ENCODE results near the gene KRT15. TPM values are rescaled to one million over a fixed set of nuclear protein-coding genes. Genes with fewer than 3 reads are reported as not detected.

The KRT15 gene
- polyA plus RNA-seq, 1 of the 3 experiments (the other 2 are of a cell fraction), result 16.9 TPM

DNA sequence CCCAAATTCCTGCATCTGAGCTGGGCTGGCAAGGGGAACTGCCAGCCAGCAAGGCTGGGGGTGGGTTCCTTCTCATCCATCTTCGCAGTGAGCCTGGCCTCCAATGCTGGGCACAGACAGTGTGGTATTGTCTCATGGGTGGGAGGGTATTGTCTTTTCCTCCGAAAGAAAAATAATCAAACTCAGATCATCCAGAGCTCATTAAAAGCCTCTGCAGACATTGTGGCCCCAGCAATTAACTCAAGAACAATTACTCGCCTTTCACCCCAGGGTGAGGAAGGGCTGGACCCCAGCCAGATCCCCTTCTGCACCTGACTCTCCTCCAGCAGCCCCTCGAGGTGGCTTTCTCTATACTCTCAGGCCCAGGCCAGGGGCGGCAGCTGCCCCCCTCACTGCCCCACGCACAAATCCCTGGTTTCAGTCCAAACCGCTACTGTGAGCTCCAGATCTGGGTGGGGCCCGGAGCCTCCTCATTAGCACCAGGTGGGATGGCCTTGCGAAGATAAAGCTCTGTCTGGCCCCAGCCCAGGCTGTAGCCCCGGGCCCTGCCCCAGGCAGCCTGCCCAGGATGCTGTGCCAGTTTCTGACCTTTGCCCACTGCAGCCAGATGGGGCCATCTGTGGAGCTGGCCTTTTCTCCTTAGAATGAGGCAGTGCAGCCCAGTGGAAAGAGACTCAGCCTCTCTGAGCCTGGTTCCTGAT lies 2.3 kb upstream of the KRT15 start:
- Histone ChIP-seq H3K9ac (peak overlapping the region; percentile 51; the same call in 1 of the 2 replicates), H3K9me3 (no peaks in the 10 kb centered on the region), H3K4me2 (peak overlapping the region; percentile 66), H3K4me3 (ENCODE audit: low read depth in 2 of 2, low read length in 1 of 2) (no peak overlapping the region), H3K79me2 (ENCODE audit: insufficient read depth) (no peaks in the 10 kb centered on the region), H3F3A (replicated peaks; ENCODE audit: insufficient read depth) (peaks cover 2% of the 10 kb centered on the region), H3K27ac (ENCODE audit: low read depth in 2 of 2, low read length in 1 of 2) (peak overlapping the region; percentile 59 to 75), H3K27me3 (ENCODE audit: insufficient read depth) (no peaks in the 10 kb centered on the region), H2AFZ (ENCODE audit: low read depth) (no peak overlapping the region; the same call in 1 of the 2 replicates), H3K9me2 (no peaks in the 10 kb centered on the region), H4K20me1 (ENCODE audit: insufficient read depth) (no peaks in the 10 kb centered on the region), H3K4me1 (ENCODE audit: control insufficient read depth in 1 of 2, insufficient read depth in 2 of 2, low read depth in 1 of 2, low read length in 1 of 2) (peaks cover 41 to 61% of the 10 kb centered on the region in 2 experiments), H3K36me3 (replicated peaks in 1 of 2; ENCODE audit: control insufficient read depth in 1 of 2, insufficient read depth in 2 of 2, low read length in 1 of 2) (no peaks in the 10 kb centered on the region)
- 60% methylated on average over 8 of the region's 10 CpGs for WGBS (ENCODE audit: low lambda C conversion rate)
- DNase-seq, result peak; percentile 77
- ChIA-PET POLR2A (interaction anchor here (0.6 to 3.3 kb wide), 10 partner anchors 9 to 604 kb away, joined by 3 to 30 read pairs (median 3); partner anchors contain the start of gene EIF1), CTCF (interaction anchor here (1.0 to 6.1 kb wide), 10 partner anchors 9 to 145 kb away, joined by 3 to 124 read pairs (median 4); no protein-coding TSS in a partner anchor)
- TF ChIP-seq NFIC (IDR thresholded peaks at IDR 0.05; ENCODE audit: borderline replicate concordance) (0 out of 2 replicates have a peak, but pooled peaks have one; percentile 29), RAD21 (IDR thresholded peaks at IDR 0.05; ENCODE audit: low read length) (peak; percentile 2; the same call in 1 of the 2 replicates), GATA2 (CRISPR knock-in tag; IDR thresholded peaks at IDR 0.05) (peak; percentile 53), SIN3A (IDR thresholded peaks at IDR 0.05; ENCODE audit: borderline replicate concordance, low read depth, low read length) (no peak), GABPA (IDR thresholded peaks at IDR 0.05; ENCODE audit: low read depth) (no peak)

DNA sequence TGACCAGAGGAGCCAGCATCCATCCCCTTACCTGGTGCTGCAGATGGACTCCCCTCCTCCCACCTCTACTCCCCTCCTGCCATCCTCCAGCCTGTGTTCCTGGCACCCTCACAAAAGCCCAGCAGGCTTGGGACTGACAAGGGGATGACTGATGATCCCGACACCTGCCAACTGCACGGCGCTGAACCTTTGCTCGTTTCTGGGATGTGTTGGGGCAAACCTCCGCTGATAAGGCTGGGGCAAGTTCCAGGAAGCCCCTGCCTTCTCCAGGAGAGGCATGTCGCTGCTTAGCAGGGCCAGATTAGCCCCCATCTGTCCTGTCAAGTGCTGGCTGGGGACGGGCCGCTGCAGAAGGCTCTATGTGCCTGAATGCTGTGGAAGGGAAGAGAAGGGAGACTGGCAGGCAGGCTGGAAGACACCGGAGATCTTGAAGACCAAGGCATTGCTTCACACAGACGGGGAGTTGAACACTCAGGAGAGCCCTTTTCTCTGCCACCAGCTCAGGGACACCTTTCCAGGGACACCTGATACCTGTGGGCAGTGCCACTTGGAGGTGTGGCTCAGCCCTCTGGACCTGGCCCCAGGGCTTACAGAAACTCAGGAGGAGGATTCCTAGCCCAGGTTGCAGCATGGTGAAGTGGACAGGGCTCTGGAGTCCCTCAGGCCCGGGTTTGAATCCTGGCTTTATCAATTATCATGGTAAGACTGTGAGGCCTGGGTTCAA lies 973 bp upstream of the KRT15 start:
- Histone ChIP-seq H3K4me3 (ENCODE audit: low read depth in 2 of 2, low read length in 1 of 2) (no peak overlapping the region), H3K4me2 (no peak overlapping the region), H3K9me3 (no peaks in the 10 kb centered on the region), H3K4me1 (ENCODE audit: control insufficient read depth in 1 of 2, insufficient read depth in 2 of 2, low read depth in 1 of 2, low read length in 1 of 2) (peaks cover 41 to 54% of the 10 kb centered on the region in 2 experiments), H3K9ac (no peak overlapping the region), H3K9me2 (no peaks in the 10 kb centered on the region), H4K20me1 (ENCODE audit: insufficient read depth) (no peaks in the 10 kb centered on the region), H2AFZ (ENCODE audit: low read depth) (no peak overlapping the region), H3K27me3 (ENCODE audit: insufficient read depth) (no peaks in the 10 kb centered on the region), H3K36me3 (replicated peaks in 1 of 2; ENCODE audit: control insufficient read depth in 1 of 2, insufficient read depth in 2 of 2, low read length in 1 of 2) (no peaks in the 10 kb centered on the region), H3K79me2 (ENCODE audit: insufficient read depth) (no peaks in the 10 kb centered on the region), H3K27ac (ENCODE audit: low read depth in 2 of 2, low read length in 1 of 2) (peak overlapping the region in 1 of 2 experiments; percentile 8; a peak in 1 of 4 replicates), H3F3A (replicated peaks; ENCODE audit: insufficient read depth) (peaks cover 2% of the 10 kb centered on the region)
- TF ChIP-seq JUND (IDR thresholded peaks at IDR 0.05) (no peak), GATA2 (CRISPR knock-in tag; IDR thresholded peaks at IDR 0.05) (peak; percentile 65)
- TF ChIP-seq, protein P1, sequence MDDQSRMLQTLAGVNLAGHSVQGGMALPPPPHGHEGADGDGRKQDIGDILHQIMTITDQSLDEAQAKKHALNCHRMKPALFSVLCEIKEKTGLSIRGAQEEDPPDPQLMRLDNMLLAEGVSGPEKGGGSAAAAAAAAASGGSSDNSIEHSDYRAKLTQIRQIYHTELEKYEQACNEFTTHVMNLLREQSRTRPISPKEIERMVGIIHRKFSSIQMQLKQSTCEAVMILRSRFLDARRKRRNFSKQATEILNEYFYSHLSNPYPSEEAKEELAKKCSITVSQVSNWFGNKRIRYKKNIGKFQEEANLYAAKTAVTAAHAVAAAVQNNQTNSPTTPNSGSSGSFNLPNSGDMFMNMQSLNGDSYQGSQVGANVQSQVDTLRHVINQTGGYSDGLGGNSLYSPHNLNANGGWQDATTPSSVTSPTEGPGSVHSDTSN (IDR thresholded peaks at IDR 0.05), result peak; percentile 29; the same call in 1 of the 2 replicates
- no peak for DNase-seq
- WGBS (ENCODE audit: low lambda C conversion rate), result 87% methylated on average over 3 of the region's 11 CpGs
- POLR2A ChIA-PET, result interaction anchor here (1.3 to 3.3 kb wide), 3 partner anchors 10 to 31 kb away, joined by 3 to 30 read pairs (median 3); no protein-coding TSS in a partner anchor
- CTCF ChIA-PET, result interaction anchor here (1.1 to 6.1 kb wide), 7 partner anchors 9 to 146 kb away, joined by 3 to 124 read pairs (median 4); no protein-coding TSS in a partner anchor

All from SK-N-SH (cell line).